ENCODE data around the gene IDH3B.
"Not testable (repeated sequence)": the region's sequence is repeated elsewhere in the genome, so short reads cannot be mapped to it uniquely, and the experiment has no call there.

IDH3B gene

GRCh38 chr20:2690718-2691117 is 26.7 kb upstream of the IDH3B start:
- no peak for DNase-seq (ENCODE audit: low read depth)
- H3K4me3 ChIP-seq (ENCODE audit: low read depth, low read length), result no peak overlapping the region
- TF ChIP-seq CTCF (IDR thresholded peaks at IDR 0.05; ENCODE audit: low read depth, low read length, missing control alignments), result no peak

GRCh38 chr20:2690213-2690612 is 26.2 kb upstream of the IDH3B start:
- no peak for TF ChIP-seq CTCF (IDR thresholded peaks at IDR 0.05; ENCODE audit: low read depth, low read length, missing control alignments)
- no peak for DNase-seq (ENCODE audit: low read depth)
- H3K4me3 ChIP-seq (ENCODE audit: low read depth, low read length), result no peak overlapping the region

- TF ChIP-seq CTCF (IDR thresholded peaks at IDR 0.05; ENCODE audit: low read depth, low read length, missing control alignments), result peak; percentile 65
- H3K4me3 ChIP-seq (ENCODE audit: low read depth, low read length), result no peak overlapping the region
- DNase-seq (ENCODE audit: low read depth), result no peak
Observed at GRCh38 chr20:2688041-2688591, 24.1 kb upstream of the IDH3B start.

- no peak overlapping the region for H3K4me3 ChIP-seq (ENCODE audit: low read depth, low read length)
- no peak for DNase-seq (ENCODE audit: low read depth)
- no peak for TF ChIP-seq CTCF (IDR thresholded peaks at IDR 0.05; ENCODE audit: low read depth, low read length, missing control alignments)
Observed at GRCh38 chr20:2687514-2687913, 23.5 kb upstream of the IDH3B start.

GRCh38 chr20:2684817-2685216 is 20.8 kb upstream of the IDH3B start:
- DNase-seq (ENCODE audit: low read depth), result not testable (repeated sequence)

GRCh38 chr20:2682040-2682439 is 18.0 kb upstream of the IDH3B start:
- not testable (repeated sequence) for DNase-seq (ENCODE audit: low read depth); H3K4me3 ChIP-seq (ENCODE audit: low read depth, low read length)

More at GRCh38 chr20:2684817-2685216, 20.8 kb upstream of the IDH3B start:
- H3K4me3 ChIP-seq (ENCODE audit: low read depth, low read length), result not testable (repeated sequence)

GRCh38 chr20:2680046-2680445 is 16.0 kb upstream of the IDH3B start:
- TF ChIP-seq CTCF (IDR thresholded peaks at IDR 0.05; ENCODE audit: low read depth, low read length, missing control alignments), result no peak
- no peak for DNase-seq (ENCODE audit: low read depth)
- H3K4me3 ChIP-seq (ENCODE audit: low read depth, low read length), result no peak overlapping the region

GRCh38 chr20:2673453-2673852 is 9.4 kb upstream of the IDH3B start:
- TF ChIP-seq CTCF (IDR thresholded peaks at IDR 0.05; ENCODE audit: low read depth, low read length, missing control alignments), result no peak
- H3K4me3 ChIP-seq (ENCODE audit: low read depth, low read length), result no peak overlapping the region
- DNase-seq (ENCODE audit: low read depth), result no peak
